HG03159 (cell line): ENCODE results near the gene ITSN1.
"Not testable (repeated sequence)": the region's sequence is repeated elsewhere in the genome, so short reads cannot be mapped to it uniquely, and the experiment has no call there.

Experiments
- ATAC-seq: cut with Tn5 transposase; IDR thresholded peaks from one replicate; pipeline ENCODE4 v1.9.1; 2021; ENCODE audit warnings: mild to moderate bottlenecking, moderate library complexity; ENCODE audit not compliant: unreplicated experiment

Gene ITSN1

GRCh38 chr21:33650929-33651509 lies 8.7 kb downstream of the ITSN1 start:
- no peak for ATAC-seq

GRCh38 chr21:33651965-33652680 lies 9.8 kb downstream of the ITSN1 start:
- ATAC-seq, result no peak

GRCh38 chr21:33654412-33654811 lies 12.1 kb downstream of the ITSN1 start:
- no peak for ATAC-seq

DNA sequence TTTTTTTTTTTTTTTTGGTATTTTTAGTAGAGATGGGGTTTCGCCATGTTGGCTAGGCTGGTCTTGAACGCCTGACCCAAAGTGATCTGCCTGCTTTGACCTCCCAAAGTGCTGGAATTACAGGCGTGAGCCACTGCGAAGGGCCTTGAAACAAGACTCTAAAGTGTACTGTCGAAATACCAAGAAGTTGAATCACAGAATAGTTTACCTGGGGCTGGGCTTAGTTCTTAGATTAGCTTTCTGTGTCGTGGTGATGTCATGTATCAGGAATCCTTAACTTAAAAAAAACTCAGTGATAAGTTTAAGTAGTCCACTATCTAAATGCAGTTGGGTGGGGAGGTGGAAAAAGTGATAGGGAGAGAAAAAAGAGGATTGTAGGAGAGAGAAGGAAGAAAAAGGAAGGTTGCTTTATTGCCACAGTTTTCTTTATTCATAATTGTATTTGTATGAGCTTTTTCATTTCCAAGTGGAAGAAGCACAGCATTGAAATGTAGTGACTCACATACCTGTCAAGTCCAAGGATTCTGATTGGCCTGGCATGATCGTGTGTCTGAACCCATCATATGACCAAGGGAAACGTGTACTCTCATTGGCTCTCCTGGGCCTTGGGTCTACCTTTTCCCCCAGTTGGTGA lies 13.4 kb downstream of the ITSN1 start:
- ATAC-seq, result no peak

- no peak for ATAC-seq
Observed at GRCh38 chr21:33657124-33657820, 15.0 kb downstream of the ITSN1 start.

- ATAC-seq, result no peak
Observed at GRCh38 chr21:33658919-33659567, 16.7 kb downstream of the ITSN1 start.

GRCh38 chr21:33659568-33659949 lies 17.3 kb downstream of the ITSN1 start:
- ATAC-seq, result no peak

- ATAC-seq, result no peak
Observed at GRCh38 chr21:33660406-33660805, 18.1 kb downstream of the ITSN1 start.

GRCh38 chr21:33661146-33661545 lies 18.8 kb downstream of the ITSN1 start:
- ATAC-seq, result no peak

DNA sequence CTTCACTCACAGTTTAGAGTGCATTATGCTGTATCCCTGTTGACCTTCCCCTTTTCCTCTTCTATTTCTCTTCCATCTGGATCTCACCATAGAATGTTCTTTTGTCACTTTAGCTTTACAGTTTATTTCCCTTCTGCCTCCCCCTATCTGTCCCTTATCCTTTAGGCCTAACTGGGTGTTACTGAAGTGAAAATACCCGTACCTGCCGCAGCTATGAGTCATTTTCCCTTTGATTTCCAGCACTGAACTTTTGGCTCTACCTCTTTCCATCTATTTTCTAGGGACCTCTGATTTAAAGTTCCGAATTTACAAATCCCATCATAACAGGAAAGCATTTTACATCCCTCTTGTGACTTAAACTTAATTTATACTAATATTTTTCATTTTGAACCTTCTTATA lies 19.7 kb downstream of the ITSN1 start:
- ATAC-seq, result no peak

- no peak for ATAC-seq
Observed at GRCh38 chr21:33663241-33663640, 20.9 kb downstream of the ITSN1 start.

DNA sequence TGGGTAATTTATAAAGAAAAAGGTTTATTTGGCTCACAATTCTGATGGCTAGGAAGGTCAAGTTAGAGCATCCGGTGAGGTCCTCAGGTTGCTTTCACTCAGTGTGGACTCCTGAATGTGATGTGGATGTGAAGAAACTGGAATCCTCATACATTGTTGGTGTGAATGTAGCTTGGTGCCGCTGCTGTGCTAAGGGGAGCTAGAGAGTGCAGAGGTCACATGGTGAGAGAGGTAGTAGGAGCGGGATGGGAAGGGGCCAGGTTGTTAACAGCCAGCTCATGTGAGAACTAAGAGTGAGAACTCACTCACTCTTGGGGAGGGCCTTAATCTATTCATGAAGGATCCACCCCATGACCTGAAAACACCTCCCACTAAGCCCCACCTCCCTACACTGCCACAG lies 21.8 kb downstream of the ITSN1 start:
- ATAC-seq, result no peak

DNA sequence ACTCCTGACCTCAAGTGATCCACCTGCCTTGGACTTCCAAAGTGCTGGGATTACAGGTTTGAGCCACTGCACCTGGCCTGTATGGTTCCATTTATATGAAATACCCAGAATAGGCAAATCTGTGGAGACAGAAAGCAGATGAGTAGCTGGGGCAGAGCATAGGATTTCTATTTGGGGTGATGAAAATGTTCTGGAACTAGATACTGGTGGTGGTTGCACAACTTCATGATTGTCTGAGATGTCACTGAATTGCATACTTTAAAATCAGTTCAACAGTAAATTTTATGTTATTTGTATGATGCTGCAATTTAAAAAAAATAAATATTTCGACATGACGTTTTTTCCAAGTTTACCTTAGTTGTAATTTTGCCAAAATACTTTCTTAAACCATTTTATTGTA lies 23.9 kb downstream of the ITSN1 start:
- no peak for ATAC-seq

DNA sequence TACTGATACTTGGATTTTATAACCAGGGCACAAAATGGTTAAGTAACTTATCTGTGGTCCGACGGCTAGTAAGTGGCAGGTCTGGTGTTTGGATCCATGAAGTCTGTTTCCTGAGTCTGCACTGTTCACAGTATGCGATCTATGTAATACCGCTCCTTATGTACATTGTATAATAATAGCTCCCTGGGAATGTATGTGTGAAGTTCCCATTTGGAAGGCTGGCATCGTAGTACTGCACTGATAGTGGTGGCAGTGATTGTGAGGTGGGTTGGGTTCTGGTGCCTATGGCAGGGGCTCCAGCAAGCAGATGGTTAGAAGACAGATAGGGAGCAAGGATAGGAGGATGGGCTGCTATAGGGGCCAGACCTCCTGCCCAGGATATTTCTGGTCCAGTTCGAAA lies 25.3 kb downstream of the ITSN1 start:
- ATAC-seq, result no peak

DNA sequence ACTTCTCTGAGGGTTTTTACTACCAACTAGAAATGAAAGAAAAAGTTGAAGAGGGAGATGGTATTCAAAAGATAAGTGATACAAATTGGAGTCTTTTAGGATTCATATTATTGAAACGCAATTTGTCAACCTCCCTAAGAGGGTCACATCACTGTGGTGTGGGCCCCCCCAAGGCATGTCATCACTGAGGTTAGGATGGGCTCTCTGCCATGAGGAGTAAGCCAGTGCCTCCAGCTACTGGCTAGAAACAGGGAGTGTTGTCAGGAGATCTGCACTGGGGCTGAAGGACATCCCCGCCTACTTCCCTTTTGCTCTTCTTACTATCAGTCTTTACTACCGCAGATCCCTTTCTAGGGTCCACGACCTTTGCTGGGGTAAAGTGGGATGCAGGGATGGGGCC lies 25.9 kb downstream of the ITSN1 start:
- ATAC-seq, result no peak

DNA sequence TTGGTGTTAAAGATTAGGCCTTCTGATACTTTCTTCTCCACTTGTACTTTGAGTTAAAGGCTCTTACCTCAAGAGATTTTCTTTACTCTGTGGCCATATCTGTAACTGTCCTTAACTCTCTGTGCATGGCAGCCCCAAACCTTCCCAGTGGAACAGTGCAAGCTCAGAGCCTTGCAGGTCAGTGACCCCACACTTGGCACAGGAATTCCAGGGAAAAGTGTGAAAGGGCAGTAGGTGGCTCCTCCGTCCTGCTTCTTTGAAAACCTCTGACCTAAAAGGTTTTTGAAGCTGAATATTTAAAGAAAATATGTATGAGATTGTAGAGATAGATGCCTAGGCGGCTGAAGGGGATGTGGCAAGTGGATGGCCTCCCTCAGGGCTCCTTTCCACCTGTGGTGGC lies 26.3 kb downstream of the ITSN1 start:
- ATAC-seq, result no peak

DNA sequence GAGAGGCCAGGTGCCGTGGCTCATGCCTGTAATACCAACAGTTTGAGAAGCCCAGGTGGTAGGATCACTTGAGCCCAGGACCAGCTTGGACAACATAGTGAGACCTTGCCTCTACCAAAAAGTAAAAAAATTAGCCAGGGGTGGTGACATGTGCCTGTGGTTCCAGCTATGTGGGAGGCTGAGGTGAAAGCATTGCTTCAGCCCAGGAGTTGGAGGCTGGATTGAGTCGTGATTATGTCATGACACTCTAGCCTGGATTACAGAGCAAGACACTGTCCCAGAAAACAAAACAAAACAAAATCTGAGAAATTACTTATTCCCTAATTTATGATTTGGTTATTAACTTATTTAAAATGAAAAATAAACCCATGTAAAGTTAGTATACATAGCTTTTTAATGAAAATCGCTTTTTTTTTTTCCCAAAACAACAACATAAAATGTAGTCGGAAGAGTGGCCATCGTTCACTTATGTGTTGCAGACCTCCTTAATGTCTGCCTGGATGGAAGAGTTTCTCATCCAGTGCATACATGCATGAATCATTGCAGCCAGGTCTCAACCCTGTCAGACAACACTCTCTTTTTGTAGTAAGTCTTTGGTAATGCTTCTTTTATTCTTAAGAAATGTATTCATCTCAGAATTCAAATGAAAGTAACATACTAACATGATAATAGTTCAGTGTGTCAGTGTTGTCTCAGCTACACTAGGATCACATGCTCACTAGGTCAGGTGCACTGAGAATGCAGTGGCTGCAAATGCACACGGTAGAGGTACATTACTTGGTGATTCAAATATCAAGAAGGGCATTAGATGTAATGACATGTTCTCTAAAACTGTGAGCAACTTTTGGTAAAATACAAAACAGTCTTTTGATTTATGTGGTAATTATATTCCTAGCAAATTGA lies 28.0 kb downstream of the ITSN1 start:
- no peak for ATAC-seq

DNA sequence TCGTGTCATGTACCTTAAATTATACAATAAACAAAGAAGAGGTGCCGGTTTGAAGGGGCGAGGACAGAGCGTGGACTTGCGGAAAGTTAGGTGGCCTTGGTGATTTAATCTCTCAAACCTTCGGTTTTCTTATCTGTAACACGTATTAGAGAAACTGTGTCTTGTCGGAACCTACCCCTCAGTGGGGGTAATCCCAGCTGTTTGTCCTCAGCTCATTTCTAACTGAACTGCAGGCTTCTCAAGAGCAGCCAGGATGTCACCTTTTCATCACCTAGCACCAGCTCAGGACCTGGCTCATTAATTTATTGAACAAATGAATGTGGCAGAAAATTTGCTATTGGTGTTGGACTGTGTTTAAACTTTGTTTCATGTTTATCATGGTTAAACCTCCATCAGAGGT lies 31.2 kb downstream of the ITSN1 start:
- no peak for ATAC-seq

DNA sequence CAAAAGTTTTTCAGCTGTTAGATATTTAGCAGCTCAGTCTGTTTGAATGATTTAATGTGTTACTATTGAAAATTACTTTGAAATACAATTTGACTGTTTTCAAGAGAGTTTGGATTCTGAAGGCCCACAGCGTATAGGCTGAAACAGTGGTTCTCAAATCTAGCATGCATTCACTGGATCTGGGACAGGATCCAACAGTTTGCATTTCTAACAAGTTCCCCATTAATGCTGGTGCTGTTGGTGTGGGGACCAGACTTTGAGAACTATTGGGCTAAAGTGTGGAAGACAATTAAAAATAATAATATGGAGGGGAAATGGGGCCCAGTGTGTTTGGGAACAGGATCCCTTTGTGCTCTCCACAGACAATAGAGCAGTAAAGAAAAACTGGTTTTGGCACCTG lies 31.9 kb downstream of the ITSN1 start:
- no peak for ATAC-seq

- not testable (repeated sequence) for ATAC-seq
Observed at GRCh38 chr21:33676666-33677065, 34.4 kb downstream of the ITSN1 start.
